Measurements from ENCODE around the gene UBLCP1. TPM values are rescaled to one million over a fixed set of nuclear protein-coding genes. Genes with fewer than 3 reads are reported as not detected.

UBLCP1 gene
- total RNA-seq, 2 donors from 2014 or later, result 15.6 to 18.8 TPM

GRCh38 chr5:159218595-159219023 lies 44.5 kb upstream of the UBLCP1 start:
- no peaks in the 10 kb centered on the region for H3K27me3 ChIP-seq (replicated peaks; ENCODE audit: insufficient read depth)
- no peaks in the 10 kb centered on the region for H3K4me1 ChIP-seq (ENCODE audit: control insufficient read depth in 1 of 2, low read depth in 2 of 2)
- no peak for DNase-seq (ENCODE audit: low spot score)
- no peaks in the 10 kb centered on the region for H3K9me3 ChIP-seq
- H3K27ac ChIP-seq, result no peak overlapping the region
- no peak for TF ChIP-seq CTCF (IDR thresholded peaks at IDR 0.05)
- no peak for ATAC-seq (ENCODE audit: insufficient number of reproducible peaks, low FRiP score, low read depth)
- H3K4me3 ChIP-seq, result no peak overlapping the region
- H3K36me3 ChIP-seq, result no peaks in the 10 kb centered on the region

- no peaks in the 10 kb centered on the region for H3K36me3 ChIP-seq
- no peaks in the 10 kb centered on the region for H3K4me1 ChIP-seq (ENCODE audit: control insufficient read depth in 1 of 2, low read depth in 2 of 2)
- H3K27me3 ChIP-seq (replicated peaks; ENCODE audit: insufficient read depth), result no peaks in the 10 kb centered on the region
- H3K27ac ChIP-seq, result no peak overlapping the region
- no peak for DNase-seq (ENCODE audit: low spot score)
- no peak overlapping the region for H3K4me3 ChIP-seq
- TF ChIP-seq CTCF (IDR thresholded peaks at IDR 0.05), result no peak
- no peak for ATAC-seq (ENCODE audit: insufficient number of reproducible peaks, low FRiP score, low read depth)
- H3K9me3 ChIP-seq, result no peaks in the 10 kb centered on the region
These were observed 42.9 kb upstream of the UBLCP1 start for GRCh38 chr5:159220206-159220605.

GRCh38 chr5:159223469-159223868 lies 39.6 kb upstream of the UBLCP1 start:
- H3K27ac ChIP-seq, result no peak overlapping the region
- H3K36me3 ChIP-seq, result no peaks in the 10 kb centered on the region
- DNase-seq (ENCODE audit: low spot score) (no peak), ATAC-seq (ENCODE audit: insufficient number of reproducible peaks, low FRiP score, low read depth) (no peak)
- no peaks in the 10 kb centered on the region for H3K9me3 ChIP-seq
- no peak overlapping the region for H3K4me3 ChIP-seq
- H3K27me3 ChIP-seq (replicated peaks; ENCODE audit: insufficient read depth), result no peaks in the 10 kb centered on the region
- H3K4me1 ChIP-seq (ENCODE audit: control insufficient read depth in 1 of 2, low read depth in 2 of 2), result no peaks in the 10 kb centered on the region
- TF ChIP-seq CTCF (IDR thresholded peaks at IDR 0.05), result no peak

GRCh38 chr5:159224471-159224870 lies 38.6 kb upstream of the UBLCP1 start:
- Histone ChIP-seq H3K36me3 (no peaks in the 10 kb centered on the region), H3K27ac (no peak overlapping the region), H3K27me3 (replicated peaks; ENCODE audit: insufficient read depth) (no peaks in the 10 kb centered on the region), H3K4me3 (no peak overlapping the region), H3K4me1 (ENCODE audit: control insufficient read depth in 1 of 2, low read depth in 2 of 2) (no peaks in the 10 kb centered on the region), H3K9me3 (no peaks in the 10 kb centered on the region)
- ATAC-seq (ENCODE audit: insufficient number of reproducible peaks, low FRiP score, low read depth) (no peak), DNase-seq (ENCODE audit: low spot score) (no peak)
- no peak for TF ChIP-seq CTCF (IDR thresholded peaks at IDR 0.05)

GRCh38 chr5:159226451-159226850 lies 36.6 kb upstream of the UBLCP1 start:
- ATAC-seq (ENCODE audit: insufficient number of reproducible peaks, low FRiP score, low read depth) (no peak), DNase-seq (ENCODE audit: low spot score) (no peak)
- TF ChIP-seq CTCF (IDR thresholded peaks at IDR 0.05), result no peak
- H3K9me3 ChIP-seq, result no peaks in the 10 kb centered on the region
- no peaks in the 10 kb centered on the region for H3K4me1 ChIP-seq (ENCODE audit: control insufficient read depth in 1 of 2, low read depth in 2 of 2)
- H3K36me3 ChIP-seq, result no peaks in the 10 kb centered on the region
- no peaks in the 10 kb centered on the region for H3K27me3 ChIP-seq (replicated peaks; ENCODE audit: insufficient read depth)
- no peak overlapping the region for H3K4me3 ChIP-seq
- H3K27ac ChIP-seq, result no peak overlapping the region
